Esophagus (tissue), 2 donors: Measurements from ENCODE around the gene NT5C1B. TPM values are rescaled to one million over a fixed set of nuclear protein-coding genes. Genes with fewer than 3 reads are reported as not detected.

ENCODE experiments used
- H3K27ac ChIP-seq, 2 donors: one replicate each; pipeline ENCODE4 v1.5.1; 2013; ENCODE audit warnings: low read depth in 2 of 2, mild to moderate bottlenecking in 2 of 2, inconsistent platforms in 1 of 2, low read length in 1 of 2, moderate library complexity in 1 of 2
- H3K27me3 ChIP-seq, 2 donors: one replicate each; pipeline ENCODE4 v1.6.1; 2013; ENCODE audit warnings: low read length in 2 of 2, control low read depth in 1 of 2, mild to moderate bottlenecking in 1 of 2; ENCODE audit not compliant: insufficient read depth in 2 of 2, control insufficient read depth in 1 of 2
- H3K36me3 ChIP-seq, 2 donors: one replicate each; pipeline ENCODE4 v1.6.1; 2013; ENCODE audit warnings: low read length in 1 of 2; ENCODE audit not compliant: control insufficient read depth in 2 of 2, insufficient read depth in 2 of 2
- H3K4me1 ChIP-seq, 2 donors: one replicate each; pipeline ENCODE4 v1.6.1; 2013; ENCODE audit warnings: low read length in 1 of 2; ENCODE audit not compliant: control insufficient read depth in 2 of 2, insufficient read depth in 2 of 2
- H3K4me3 ChIP-seq, 2 donors: one replicate each; pipeline ENCODE4 v1.5.1; 2013; ENCODE audit warnings: low read length in 2 of 2, mild to moderate bottlenecking in 2 of 2, low read depth in 1 of 2, moderate library complexity in 1 of 2
- H3K9me3 ChIP-seq, 2 donors: one replicate each; pipeline ENCODE4 v1.6.1; 2013; ENCODE audit warnings: mild to moderate bottlenecking in 2 of 2, low read depth in 1 of 2, low read length in 1 of 2, moderate library complexity in 1 of 2; ENCODE audit not compliant: control insufficient read depth in 2 of 2, insufficient read depth in 1 of 2
- WGBS, 2 donors: extraction: QIAGEN DNeasy Blood & Tissue Kit; methylation state at CpG; one replicate each; pipeline ENCODE4 v1.1.7; 2013; 5-methylcytosine and 5-hydroxymethylcytosine counted together
- polyA plus RNA-seq, 2 donors: library from polyadenylated mRNA; stranded (reverse); fragments of 200-250 nt; gene quantifications; one replicate each; pipeline ENCODE4 v1.2.3, GENCODE V29; 2013
- donor health status: healthy with polysubstance abuse.
- donor health status: Bipolar disorder and iron deficiency.

NT5C1B gene
- polyA plus RNA-seq, 2 donors: not detected

GRCh38 chr2:18514526-18515461, 74.6 kb downstream of the NT5C1B start:
- Histone ChIP-seq H3K9me3 (no peaks in the 10 kb centered on the region), H3K27me3 (no peaks in the 10 kb centered on the region), H3K4me1 (peaks cover 0 to 3% of the 10 kb centered on the region in 2 donors), H3K27ac (no peak overlapping the region), H3K4me3 (no peak overlapping the region), H3K36me3 (no peaks in the 10 kb centered on the region)
- 70 to 71% methylated on average over 4 of the region's 4 CpGs for WGBS, 2 donors

Other genes starting within 250 kb of the NT5C1B start
- gene RDH14, start 28.9 kb downstream of the NT5C1B start, polyA plus RNA-seq: 10 to 100 TPM; 11.8 to 14.3 TPM